ENCODE measurements around the gene ETV7. TPM values are rescaled to one million over a fixed set of nuclear protein-coding genes. Genes with fewer than 3 reads are reported as not detected.
"Not testable (repeated sequence)": the region's sequence is repeated elsewhere in the genome, so short reads cannot be mapped to it uniquely, and the experiment has no call there.

The ETV7 gene
- total RNA-seq, 1 donor from 2014 or later = 0.29 TPM

DNA sequence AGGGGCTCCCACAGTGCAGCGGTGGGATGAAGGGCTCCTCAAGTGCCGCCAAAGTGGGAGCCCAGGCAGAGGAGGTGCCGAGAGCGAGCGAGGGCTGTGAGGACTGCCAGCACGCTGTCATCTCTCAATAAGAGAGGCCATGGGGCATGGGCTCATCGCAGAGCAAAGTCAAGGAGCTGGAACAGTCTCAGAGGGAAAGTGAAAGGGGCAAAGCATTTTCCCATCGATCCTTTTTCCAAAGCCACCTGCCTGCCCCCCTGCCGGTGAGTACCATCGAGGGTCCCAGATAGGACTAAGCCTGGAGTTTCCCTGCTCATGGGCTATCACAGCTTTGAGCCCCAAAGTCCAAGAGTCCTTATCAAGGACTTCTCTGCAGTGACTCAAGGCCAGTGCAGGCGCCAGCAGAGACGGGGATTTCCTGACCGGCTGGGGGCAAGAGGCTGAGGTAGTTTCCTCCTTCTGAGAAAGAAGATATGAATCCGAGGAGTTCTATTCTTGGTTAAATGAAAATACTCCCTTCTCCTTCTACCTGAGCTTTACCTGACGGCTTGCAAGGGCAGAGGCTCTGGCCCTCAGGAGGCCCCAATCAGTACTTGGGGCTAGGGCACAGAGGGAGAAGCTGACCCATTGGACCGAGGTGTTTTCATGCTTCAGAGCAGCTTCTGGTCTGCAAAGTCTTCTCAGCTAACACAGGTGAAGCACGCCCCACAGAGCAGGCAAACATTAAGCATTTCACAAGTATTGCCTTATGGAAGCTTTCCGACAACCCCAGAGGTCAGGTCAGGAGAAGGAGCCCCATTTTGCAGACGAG is 22.6 kb downstream of the ETV7 start:
- no peak for DNase-seq (ENCODE audit: low spot score)

DNA sequence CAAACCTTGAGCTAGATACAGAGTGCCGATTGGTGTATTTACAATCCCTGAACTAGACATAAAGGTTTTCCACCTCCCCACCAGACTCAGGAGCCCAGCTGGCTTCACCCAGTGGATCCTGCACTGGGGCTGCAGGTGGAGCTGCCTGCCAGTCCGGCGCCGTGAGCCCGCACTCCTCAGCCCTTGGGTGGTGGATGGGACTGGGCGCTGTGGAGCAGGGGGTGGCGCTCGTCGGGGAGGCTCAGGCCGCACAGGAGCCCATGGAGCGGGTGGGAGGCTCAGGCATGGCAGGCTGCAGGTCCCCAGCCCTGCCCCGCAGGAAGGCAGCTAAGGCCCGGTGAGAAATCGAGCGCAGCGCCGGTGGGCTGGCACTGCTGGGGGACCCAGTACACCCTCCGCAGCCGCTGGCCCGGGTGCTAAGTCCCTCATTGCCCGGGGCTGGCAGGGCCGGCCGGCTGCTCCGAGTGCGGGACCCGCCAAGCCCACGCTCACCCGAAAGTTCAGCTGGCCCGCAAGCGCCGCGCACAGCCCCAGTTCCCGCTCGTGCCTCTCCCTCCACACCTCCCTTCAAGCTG is 23.3 kb downstream of the ETV7 start:
- not testable (repeated sequence) for DNase-seq (ENCODE audit: low spot score)

DNA sequence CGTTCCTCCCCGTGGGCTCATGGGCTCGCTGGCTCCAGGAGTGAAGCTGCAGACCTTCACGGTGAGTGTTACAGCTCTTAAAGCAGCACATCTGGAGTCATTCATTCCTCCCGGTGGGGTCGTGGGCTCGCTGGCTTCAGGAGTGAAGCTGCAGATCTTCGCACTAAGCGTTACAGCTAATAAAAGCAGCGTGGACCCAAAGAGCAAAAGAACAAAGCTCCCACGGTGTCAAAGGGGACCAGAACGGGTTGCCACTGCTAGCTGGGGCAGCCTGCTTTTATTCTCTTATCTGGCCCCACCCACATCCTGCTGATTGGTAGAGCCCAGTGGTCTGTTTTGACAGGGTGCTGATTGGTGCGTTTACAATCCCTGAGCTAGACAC is 24.1 kb downstream of the ETV7 start:
- not testable (repeated sequence) for DNase-seq (ENCODE audit: low spot score)

GRCh38 chr6:36362551-36363370 is 24.7 kb downstream of the ETV7 start:
- DNase-seq (ENCODE audit: low spot score) = no peak

- no peak for DNase-seq (ENCODE audit: low spot score)
These were observed 26.4 kb downstream of the ETV7 start for GRCh38 chr6:36361071-36361470.

DNA sequence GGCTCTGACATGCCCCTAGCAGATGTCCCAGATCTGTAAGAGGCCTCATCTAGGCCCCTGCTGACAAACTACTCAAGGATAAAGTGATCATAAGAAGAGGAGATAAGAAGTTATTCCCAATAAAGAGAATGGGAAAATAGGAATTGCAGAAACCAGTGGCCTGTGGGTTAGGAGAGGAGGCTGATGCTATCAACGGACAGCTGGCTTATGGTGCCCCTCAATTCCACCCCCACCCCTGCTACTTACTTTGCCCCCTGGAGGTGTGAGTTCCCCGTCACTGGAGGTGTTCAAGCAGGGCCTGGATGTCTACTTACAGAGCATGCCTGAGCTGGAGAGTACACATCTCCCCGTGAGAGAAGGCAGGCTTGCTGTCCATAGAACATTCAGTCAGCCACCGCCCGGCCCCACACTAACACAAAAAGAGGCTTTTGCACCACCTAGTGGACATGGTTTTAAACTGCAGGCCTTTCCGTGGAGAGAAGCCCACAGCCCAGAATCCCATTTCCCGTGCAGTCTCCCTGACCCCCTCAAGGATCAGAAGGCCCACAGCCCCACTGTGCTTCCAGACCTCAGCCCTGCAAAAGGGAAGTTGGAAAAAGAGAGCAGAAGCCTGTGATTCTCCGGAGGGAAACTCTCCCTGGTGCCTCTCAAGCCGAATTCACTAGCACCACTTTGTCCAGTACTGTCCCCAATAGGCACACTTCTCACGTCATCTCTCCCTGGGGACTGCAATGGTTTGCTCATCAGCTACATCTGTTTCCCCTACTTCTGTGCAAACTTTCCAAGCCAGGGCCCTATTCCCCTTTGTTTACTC is 27.0 kb downstream of the ETV7 start:
- DNase-seq (ENCODE audit: low spot score) = no peak

- DNase-seq (ENCODE audit: low spot score) = no peak
These were observed 29.1 kb downstream of the ETV7 start for GRCh38 chr6:36358226-36358915.

DNA sequence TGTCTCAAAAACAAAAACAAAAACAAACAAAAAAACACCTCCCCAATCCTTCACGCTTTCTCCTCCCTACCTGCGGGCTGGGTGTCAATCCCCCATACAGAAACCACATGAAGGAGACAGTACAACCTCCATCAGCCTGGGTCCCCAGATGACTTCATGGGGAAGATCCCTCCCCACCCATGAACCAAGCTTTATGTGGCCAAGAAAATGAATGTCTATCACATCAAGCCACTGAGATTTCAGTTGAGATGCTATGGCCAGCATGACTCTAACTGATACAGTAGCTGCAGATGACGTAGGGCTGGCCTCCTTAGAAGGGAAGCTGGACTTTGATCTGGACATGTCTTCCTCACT is 29.6 kb downstream of the ETV7 start:
- DNase-seq (ENCODE audit: low spot score) = no peak

- DNase-seq (ENCODE audit: low spot score) = no peak
These were observed 31.6 kb downstream of the ETV7 start for GRCh38 chr6:36355819-36356218.

DNA sequence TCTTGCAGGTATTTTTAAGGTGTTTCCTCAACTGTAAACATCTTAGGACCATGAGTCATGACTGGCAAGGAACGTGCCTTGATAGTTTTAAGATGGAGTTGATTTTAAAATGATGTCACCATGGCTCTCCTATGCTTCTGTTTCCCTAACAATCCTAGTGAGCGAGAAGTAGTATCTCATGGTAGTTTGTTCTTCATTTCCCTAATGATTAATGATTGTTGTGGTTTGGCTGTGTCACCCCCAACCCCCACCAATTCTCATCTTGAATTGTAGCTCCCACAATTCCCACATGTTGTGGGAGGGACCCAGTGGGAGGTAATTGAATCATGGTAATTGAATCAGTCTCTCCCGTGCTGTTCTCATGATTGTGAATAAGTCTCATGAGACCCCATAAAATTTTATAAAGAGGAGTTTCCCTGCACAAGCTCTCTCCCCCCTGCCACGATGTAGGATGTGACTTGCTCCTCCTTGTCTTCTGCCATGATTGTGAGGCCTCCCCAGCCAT is 34.0 kb downstream of the ETV7 start:
- DNase-seq (ENCODE audit: low spot score) = no peak

DNA sequence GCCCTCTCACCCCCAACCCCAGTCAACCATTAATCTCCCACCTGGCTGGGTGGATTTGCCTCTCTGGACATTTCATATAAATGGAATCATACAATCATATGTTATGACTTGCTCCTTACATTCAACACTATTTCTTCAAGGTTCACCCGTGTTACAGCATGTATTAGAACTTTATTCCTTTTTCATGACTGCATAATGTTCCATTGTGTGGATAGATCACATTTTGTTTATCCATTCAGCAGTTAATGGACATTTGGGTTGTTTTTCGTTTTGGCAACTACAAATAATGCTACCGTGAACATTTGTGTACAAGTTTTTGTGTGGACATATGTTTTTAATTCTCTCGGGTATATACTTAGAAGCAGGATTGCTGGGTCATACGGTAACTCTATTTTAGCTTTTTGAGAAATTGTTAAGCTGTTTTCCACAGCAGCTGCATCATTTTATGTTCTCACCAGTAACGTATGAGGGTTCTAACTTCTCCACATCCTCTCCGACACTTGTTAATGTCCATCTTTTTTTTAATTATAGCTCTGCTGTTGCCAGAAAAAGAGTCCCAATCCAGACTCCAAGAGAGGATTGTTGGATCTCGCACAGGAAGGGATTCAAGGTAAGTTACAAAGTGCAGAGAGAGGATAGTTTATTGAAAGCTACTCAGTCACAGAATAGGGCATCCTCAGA is 34.9 kb downstream of the ETV7 start:
- no peak for DNase-seq (ENCODE audit: low spot score)

DNA sequence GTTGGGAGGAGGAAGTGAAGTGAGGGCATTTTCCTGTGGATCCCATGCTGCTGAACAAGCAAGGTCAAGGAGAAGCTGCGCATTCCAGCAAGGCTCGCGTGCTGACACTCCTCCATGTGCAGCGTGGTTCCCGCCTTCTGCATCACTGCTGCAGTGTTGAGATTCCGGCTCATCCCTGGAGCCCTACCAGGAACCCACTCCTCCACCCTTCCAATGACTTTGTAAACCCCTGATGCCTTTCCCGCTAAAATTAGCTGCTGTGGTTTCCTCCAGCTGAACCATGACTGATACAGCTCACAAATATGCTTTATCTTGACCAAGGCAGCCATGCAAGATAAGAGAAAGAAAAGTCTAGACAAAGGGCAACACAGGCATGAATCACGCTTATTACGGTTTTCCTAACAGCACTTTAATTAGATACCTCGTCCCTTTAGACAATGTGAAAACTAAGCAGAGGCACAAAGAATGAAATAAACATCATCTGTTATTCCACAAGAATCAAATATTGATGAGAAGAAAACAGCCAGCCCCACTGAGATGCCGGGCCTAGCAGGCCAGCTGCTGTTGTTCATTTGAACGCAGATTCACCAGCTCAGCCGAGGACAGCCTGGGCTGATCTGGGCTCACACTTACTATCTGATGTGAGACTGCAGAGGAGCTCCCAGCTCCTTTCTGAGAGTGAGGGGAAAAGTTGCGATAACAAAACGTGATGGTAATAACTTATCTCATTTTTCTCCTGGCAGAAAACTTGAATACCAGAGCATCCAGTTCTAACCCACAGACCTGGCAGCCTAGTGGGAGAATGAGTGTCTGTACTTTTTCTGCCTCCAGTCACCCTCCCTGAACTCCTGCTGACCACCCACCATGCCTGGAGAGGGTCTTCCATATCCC is 36.5 kb downstream of the ETV7 start:
- DNase-seq (ENCODE audit: low spot score) = no peak

DNA sequence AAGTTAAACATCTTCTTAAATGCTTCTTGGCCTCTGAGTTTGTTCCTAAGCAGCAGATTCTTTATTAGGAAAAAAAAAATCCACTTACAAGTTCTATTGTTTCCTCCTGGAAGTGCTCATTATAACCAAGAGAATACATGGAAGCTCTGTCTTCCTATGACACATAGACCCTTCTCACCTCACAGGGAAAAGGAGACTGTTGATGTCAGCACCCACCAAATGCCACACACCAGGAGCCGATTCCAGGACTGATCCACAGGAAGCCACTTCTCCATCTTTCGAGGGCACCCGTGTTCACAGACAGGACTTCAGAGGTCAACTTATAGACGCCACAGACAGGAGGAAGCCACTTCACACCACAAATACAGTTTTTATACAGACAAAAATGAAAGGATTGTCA is 37.4 kb downstream of the ETV7 start:
- no peak for DNase-seq (ENCODE audit: low spot score)

DNA sequence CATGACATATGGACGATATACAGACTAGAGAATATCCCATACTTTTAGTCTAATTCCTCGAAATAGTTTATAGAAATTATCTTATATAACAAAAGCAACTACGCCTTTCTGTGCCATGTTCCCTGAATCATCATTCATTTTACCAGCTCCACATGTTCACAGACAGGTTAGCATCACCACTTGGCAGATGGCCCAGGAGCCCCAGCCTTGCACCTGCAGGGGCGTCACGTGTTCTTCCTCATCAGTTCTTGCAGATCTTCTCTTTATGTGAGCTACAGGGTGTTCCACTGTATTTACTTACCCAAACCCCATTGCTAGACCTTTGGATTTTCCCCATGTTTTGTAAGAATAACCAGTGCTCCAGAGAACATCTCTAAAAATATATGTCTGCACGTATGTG is 38.2 kb downstream of the ETV7 start:
- no peak for DNase-seq (ENCODE audit: low spot score)

DNA sequence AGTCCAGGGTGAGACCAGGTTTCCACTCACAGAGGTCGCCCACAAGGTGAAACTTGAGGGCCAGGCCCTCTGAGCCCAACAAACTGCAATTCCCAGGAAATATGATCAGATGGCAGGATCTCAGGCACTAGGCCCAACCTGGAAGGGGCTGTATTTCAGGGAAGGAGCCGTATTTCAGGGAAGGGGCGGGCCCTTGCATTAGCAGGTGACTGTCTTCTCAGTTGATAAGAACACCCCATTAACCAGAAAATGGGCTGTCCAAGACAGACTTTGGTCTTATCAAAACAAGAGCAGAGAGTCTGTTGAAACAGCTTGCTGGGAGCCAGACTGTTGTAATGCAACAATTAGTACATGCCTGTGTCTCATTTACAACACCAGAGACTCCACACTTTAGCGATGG is 39.8 kb downstream of the ETV7 start:
- DNase-seq (ENCODE audit: low spot score) = no peak

GRCh38 chr6:36346486-36347273 is 40.8 kb downstream of the ETV7 start:
- no peak for DNase-seq (ENCODE audit: low spot score)

DNA sequence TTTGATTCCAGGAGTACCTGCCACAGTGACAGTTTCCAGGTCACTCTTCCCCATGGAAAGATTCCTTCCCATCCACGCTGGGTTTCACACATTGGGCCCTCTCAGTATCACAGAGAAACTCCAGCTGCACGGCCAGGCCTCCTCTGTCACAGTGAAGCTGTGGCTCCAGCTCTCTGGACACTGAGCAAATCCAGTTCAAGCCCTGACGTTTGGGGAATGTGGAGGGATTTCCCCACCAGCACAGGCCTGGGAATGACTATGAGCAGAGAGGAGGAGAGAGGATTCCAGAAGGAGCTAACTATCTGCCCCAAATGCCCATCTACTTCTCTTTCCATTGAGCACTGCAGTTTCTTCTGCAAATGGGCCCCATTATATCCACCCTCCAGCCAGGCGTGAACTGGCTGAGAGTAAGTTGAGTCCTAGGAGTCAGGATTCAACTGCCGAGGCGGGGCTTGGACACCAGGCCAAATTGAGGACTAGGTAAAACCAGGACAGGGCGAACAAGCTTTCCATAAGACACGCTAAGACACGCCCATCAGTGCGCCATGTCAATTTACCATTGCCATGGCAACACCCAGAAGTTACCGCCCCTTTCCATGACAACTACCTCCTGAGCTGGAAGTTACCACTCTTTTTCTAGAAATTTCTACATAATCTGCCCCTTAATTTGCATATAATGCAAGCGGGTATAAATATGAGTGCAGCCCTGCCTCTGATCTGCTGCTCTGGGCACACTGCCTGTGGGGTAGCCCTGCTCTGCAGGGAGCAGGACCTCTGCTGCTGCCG is 41.6 kb downstream of the ETV7 start:
- no peak for DNase-seq (ENCODE audit: low spot score)

All from mesenteric fat pad (tissue), 1 donor.